ENCODE measurements around the gene CCDC172. TPM values are rescaled to one million over a fixed set of nuclear protein-coding genes. Genes with fewer than 3 reads are reported as not detected.

The CCDC172 gene
- total and polyA plus RNA-seq, 2 donors (not counting 1 experiment from before 2014, with no cell fraction given) = not detected

DNA sequence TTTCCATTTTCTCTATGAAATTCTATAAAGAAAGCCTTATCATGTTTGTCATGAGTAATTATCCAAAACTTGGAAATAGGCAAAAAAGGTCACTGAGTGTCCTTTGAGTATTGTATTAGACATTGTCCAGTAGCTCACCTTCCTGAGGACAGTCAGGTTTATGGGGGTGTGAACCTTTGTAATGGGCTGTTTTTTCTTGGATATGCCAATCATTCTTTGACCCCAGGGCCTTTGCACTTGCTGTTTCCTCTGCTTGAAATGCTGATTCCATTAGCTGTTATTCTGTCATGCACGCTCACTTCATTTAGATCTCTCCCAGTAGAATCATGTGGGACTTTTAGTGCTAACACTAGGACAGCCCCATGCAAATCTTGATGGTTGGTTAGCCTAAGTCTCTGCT lies 4.9 kb downstream of the CCDC172 start:
- H3K9me3 Mint-ChIP-seq (ENCODE audit: insufficient read depth) = no peaks in the 10 kb centered on the region
- no peak for TF ChIP-seq EZH2 (IDR thresholded peaks at IDR 0.05; ENCODE audit: borderline replicate concordance, insufficient read depth, low read depth, low read length, poor library complexity, severe bottlenecking)
- TF ChIP-seq, protein P1, sequence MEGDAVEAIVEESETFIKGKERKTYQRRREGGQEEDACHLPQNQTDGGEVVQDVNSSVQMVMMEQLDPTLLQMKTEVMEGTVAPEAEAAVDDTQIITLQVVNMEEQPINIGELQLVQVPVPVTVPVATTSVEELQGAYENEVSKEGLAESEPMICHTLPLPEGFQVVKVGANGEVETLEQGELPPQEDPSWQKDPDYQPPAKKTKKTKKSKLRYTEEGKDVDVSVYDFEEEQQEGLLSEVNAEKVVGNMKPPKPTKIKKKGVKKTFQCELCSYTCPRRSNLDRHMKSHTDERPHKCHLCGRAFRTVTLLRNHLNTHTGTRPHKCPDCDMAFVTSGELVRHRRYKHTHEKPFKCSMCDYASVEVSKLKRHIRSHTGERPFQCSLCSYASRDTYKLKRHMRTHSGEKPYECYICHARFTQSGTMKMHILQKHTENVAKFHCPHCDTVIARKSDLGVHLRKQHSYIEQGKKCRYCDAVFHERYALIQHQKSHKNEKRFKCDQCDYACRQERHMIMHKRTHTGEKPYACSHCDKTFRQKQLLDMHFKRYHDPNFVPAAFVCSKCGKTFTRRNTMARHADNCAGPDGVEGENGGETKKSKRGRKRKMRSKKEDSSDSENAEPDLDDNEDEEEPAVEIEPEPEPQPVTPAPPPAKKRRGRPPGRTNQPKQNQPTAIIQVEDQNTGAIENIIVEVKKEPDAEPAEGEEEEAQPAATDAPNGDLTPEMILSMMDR (IDR thresholded peaks at IDR 0.05) = no peak

DNA sequence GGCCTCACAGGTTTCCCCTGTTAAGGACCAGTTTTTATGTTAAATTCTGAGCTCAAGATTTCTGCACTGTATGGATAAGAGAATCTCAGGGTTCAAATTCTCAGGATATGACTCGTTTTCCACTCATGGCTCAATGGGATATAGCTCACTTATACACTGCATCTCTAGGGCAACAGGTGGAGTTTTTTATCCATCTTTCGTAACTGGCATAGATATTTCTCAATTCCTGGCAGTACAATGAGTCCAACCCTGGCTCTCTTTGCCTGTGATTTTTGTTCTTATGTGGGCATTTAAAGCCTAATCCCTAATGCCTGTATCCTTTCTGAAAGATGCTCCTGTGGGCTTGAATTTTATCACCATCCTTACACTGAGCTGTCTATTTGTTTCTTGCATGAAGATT lies 7.6 kb downstream of the CCDC172 start:
- Histone ChIP-seq H3K27me3 (replicated peaks in 1 of 4; ENCODE audit: control extremely low read depth in 1 of 4, control insufficient read depth in 3 of 4, insufficient read depth in 4 of 4, low read length in 3 of 4) (no peaks in the 10 kb centered on the region), H3K9ac (ENCODE audit: low read length) (no peak overlapping the region), H2AFZ (ENCODE audit: insufficient read depth, low read depth, low read length, poor library complexity, severe bottlenecking) (no peak overlapping the region), H4K20me1 (ENCODE audit: control insufficient read depth, insufficient read depth, low read length, poor library complexity, severe bottlenecking) (no peaks in the 10 kb centered on the region), H3K79me2 (ENCODE audit: control insufficient read depth, insufficient read depth, low read length) (no peaks in the 10 kb centered on the region), H3K4me2 (replicated peaks; ENCODE audit: low read depth, low read length, poor library complexity, severe bottlenecking) (no peak overlapping the region), H3K4me3 (ENCODE audit: control extremely low read depth in 1 of 5, extremely low read depth in 1 of 5, insufficient read depth in 1 of 5, low read depth in 2 of 5, low read length in 4 of 5) (no peak overlapping the region), H3K36me3 (replicated peaks in 1 of 2; ENCODE audit: control extremely low read depth in 1 of 2, control insufficient read depth in 1 of 2, extremely low read depth in 1 of 2, insufficient read depth in 2 of 2, low read length in 1 of 2) (no peaks in the 10 kb centered on the region), H3K4me1 (ENCODE audit: control insufficient read depth in 2 of 2, insufficient read depth in 2 of 2, low read length in 2 of 2) (no peaks in the 10 kb centered on the region), H3K9me3 (ENCODE audit: control extremely low read depth in 1 of 3, control insufficient read depth in 2 of 3, insufficient read depth in 1 of 3, low read length in 2 of 3) (no peaks in the 10 kb centered on the region), H3K27ac (ENCODE audit: low read length in 2 of 2) (no peak overlapping the region)
- Mint-ChIP-seq H3K4me3 (no peak overlapping the region), H3K9me3 (ENCODE audit: insufficient read depth) (no peaks in the 10 kb centered on the region), H3K27me3 (no peaks in the 10 kb centered on the region), H3K27ac (no peak overlapping the region), H3K4me1 (no peaks in the 10 kb centered on the region)
- intact Hi-C loops (cut with micrococcal nuclease) = no loop called here
- ChIA-PET CTCF (no interaction called here), POLR2A (no interaction called here)
- DNase-seq = no peak
- TF ChIP-seq, protein P1 (IDR thresholded peaks at IDR 0.05) = no peak
- no peak for TF ChIP-seq EZH2 (IDR thresholded peaks at IDR 0.05; ENCODE audit: borderline replicate concordance, insufficient read depth, low read depth, low read length, poor library complexity, severe bottlenecking)
- no CpG with 5 or more reads among the region's 2 CpGs for WGBS (ENCODE audit: insufficient coverage)
- ATAC-seq (ENCODE audit: low read depth) = no peak

More for the DNA sequence above, 4.9 kb downstream of the CCDC172 start:
- Mint-ChIP-seq H3K27me3 (no peaks in the 10 kb centered on the region), H3K27ac (no peak overlapping the region), H3K4me1 (no peaks in the 10 kb centered on the region), H3K4me3 (no peak overlapping the region)
- peaks cover 0 to 7% (median 0%) of the 10 kb centered on the region in 3 donors for H3K9me3 ChIP-seq (ENCODE audit: control extremely low read depth in 1 of 3, control insufficient read depth in 2 of 3, insufficient read depth in 1 of 3, low read length in 2 of 3)
- no peaks in the 10 kb centered on the region for H4K20me1 ChIP-seq (ENCODE audit: control insufficient read depth, insufficient read depth, low read length, poor library complexity, severe bottlenecking)
- H3K9ac ChIP-seq (ENCODE audit: low read length) = no peak overlapping the region
- H3K79me2 ChIP-seq (ENCODE audit: control insufficient read depth, insufficient read depth, low read length) = no peaks in the 10 kb centered on the region
- intact Hi-C loops (cut with micrococcal nuclease) = no loop called here
- POLR2A ChIA-PET = no interaction called here
- CTCF ChIA-PET = no interaction called here
- H3K36me3 ChIP-seq (replicated peaks in 1 of 2; ENCODE audit: control extremely low read depth in 1 of 2, control insufficient read depth in 1 of 2, extremely low read depth in 1 of 2, insufficient read depth in 2 of 2, low read length in 1 of 2) = no peaks in the 10 kb centered on the region
- H3K4me2 ChIP-seq (replicated peaks; ENCODE audit: low read depth, low read length, poor library complexity, severe bottlenecking) = no peak overlapping the region
- no peak overlapping the region for H2AFZ ChIP-seq (ENCODE audit: insufficient read depth, low read depth, low read length, poor library complexity, severe bottlenecking)
- no peak overlapping the region for H3K4me3 ChIP-seq (ENCODE audit: control extremely low read depth in 1 of 5, extremely low read depth in 1 of 5, insufficient read depth in 1 of 5, low read depth in 2 of 5, low read length in 4 of 5)
- DNase-seq (no peak), ATAC-seq (ENCODE audit: low read depth) (no peak)
- WGBS (ENCODE audit: insufficient coverage) = no CpG with 5 or more reads among the region's 1 CpG
- no peaks in the 10 kb centered on the region for H3K27me3 ChIP-seq (replicated peaks in 1 of 4; ENCODE audit: control extremely low read depth in 1 of 4, control insufficient read depth in 3 of 4, insufficient read depth in 4 of 4, low read length in 3 of 4)
- H3K4me1 ChIP-seq (ENCODE audit: control insufficient read depth in 2 of 2, insufficient read depth in 2 of 2, low read length in 2 of 2) = no peaks in the 10 kb centered on the region
- H3K27ac ChIP-seq (ENCODE audit: low read length in 2 of 2) = no peak overlapping the region
